ENCODE data around the gene LDLRAD2. TPM values are rescaled to one million over a fixed set of nuclear protein-coding genes. Genes with fewer than 3 reads are reported as not detected.
"Not testable (repeated sequence)": the region's sequence is repeated elsewhere in the genome, so short reads cannot be mapped to it uniquely, and the experiment has no call there.

The LDLRAD2 gene
- total RNA-seq, 1 donor from 2014 or later, result 0.38 TPM

DNA sequence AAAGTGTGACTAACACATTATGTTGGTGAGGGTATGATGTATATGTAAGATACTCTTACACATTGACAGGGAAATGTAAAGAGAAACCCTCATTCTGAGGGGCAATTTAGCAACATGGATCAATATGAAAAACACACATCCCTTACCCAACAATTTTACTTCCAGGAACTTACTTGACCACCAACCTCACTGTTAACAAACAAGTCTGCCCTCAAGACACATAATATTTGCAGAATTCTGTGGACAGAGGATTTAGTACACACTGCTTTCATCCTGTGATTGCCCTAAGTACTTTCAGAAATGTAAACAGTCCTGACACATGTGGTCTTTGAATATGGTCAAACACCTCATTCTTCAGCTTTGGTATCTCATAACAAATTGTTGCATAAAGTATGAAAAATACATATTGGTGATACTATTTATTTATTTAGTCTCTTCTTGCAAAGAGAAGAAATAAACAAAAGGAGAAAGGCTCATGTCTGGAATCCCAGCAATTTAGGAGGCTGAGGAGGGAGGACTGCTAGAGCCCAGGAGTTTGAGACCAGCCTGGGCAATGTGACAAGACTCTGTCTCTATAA lies 36.0 kb upstream of the LDLRAD2 start:
- Histone ChIP-seq H3K27me3 (no peaks in the 10 kb centered on the region), H3K36me3 (no peaks in the 10 kb centered on the region), H3K27ac (no peak overlapping the region), H3K9me3 (no peaks in the 10 kb centered on the region), H3K4me3 (no peak overlapping the region), H3K4me1 (peaks cover 36% of the 10 kb centered on the region)
- DNase-seq (no peak), ATAC-seq (no peak)
- intact Hi-C loops (cut with DNase I), result no loop called here
- TF ChIP-seq, protein P1, sequence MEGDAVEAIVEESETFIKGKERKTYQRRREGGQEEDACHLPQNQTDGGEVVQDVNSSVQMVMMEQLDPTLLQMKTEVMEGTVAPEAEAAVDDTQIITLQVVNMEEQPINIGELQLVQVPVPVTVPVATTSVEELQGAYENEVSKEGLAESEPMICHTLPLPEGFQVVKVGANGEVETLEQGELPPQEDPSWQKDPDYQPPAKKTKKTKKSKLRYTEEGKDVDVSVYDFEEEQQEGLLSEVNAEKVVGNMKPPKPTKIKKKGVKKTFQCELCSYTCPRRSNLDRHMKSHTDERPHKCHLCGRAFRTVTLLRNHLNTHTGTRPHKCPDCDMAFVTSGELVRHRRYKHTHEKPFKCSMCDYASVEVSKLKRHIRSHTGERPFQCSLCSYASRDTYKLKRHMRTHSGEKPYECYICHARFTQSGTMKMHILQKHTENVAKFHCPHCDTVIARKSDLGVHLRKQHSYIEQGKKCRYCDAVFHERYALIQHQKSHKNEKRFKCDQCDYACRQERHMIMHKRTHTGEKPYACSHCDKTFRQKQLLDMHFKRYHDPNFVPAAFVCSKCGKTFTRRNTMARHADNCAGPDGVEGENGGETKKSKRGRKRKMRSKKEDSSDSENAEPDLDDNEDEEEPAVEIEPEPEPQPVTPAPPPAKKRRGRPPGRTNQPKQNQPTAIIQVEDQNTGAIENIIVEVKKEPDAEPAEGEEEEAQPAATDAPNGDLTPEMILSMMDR (IDR thresholded peaks at IDR 0.05), result no peak

DNA sequence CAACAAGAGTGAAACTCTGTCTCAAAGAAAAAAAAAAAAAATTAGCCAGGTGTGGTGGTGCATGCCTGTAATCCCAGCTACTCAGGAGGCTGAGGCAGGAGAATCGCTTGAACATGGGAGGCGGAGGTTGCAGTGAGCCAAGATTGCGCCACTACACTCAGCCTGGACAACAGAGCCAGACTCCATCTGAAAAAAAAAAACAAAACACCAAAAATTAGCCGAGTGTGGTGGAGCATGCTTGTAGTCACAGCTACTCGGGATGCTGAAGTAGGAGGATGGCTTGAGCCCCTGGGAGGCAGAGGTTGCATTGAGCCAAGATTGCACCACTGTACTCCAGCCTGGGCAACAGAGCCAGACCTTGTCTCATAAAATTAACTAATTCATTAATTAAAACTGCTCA lies 35.1 kb upstream of the LDLRAD2 start:
- H3K27me3 ChIP-seq; ATAC-seq; H3K27ac ChIP-seq; H3K36me3 ChIP-seq; H3K9me3 ChIP-seq; H3K4me3 ChIP-seq; intact Hi-C loops (cut with DNase I): not testable (repeated sequence)
- peaks cover 45% of the 10 kb centered on the region for H3K4me1 ChIP-seq
- peak; percentile 1 for DNase-seq

DNA sequence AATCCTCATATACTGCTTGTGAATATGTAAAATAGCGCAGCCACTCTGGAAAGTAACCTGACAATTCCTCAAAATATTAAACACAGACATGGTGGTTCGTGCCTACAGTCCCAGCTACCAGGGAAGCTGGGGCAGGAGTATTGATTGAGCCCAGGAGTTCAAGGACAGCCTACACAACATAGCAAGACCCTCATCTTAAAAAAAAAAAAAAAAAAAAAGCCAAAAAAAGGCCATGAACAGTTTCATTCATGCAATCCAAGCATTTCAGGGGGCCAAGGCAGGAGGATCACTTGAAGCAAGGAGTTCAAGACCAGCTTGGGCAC lies 33.7 kb upstream of the LDLRAD2 start:
- ATAC-seq, result no peak
- intact Hi-C loops (cut with DNase I), result no loop called here
- Histone ChIP-seq H3K4me1 (peaks cover 41% of the 10 kb centered on the region), H3K27me3 (no peaks in the 10 kb centered on the region), H3K9me3 (no peaks in the 10 kb centered on the region), H3K27ac (no peak overlapping the region), H3K36me3 (no peaks in the 10 kb centered on the region), H3K4me3 (no peak overlapping the region)
- TF ChIP-seq, protein P1 (IDR thresholded peaks at IDR 0.05), result no peak
- DNase-seq, result no peak

DNA sequence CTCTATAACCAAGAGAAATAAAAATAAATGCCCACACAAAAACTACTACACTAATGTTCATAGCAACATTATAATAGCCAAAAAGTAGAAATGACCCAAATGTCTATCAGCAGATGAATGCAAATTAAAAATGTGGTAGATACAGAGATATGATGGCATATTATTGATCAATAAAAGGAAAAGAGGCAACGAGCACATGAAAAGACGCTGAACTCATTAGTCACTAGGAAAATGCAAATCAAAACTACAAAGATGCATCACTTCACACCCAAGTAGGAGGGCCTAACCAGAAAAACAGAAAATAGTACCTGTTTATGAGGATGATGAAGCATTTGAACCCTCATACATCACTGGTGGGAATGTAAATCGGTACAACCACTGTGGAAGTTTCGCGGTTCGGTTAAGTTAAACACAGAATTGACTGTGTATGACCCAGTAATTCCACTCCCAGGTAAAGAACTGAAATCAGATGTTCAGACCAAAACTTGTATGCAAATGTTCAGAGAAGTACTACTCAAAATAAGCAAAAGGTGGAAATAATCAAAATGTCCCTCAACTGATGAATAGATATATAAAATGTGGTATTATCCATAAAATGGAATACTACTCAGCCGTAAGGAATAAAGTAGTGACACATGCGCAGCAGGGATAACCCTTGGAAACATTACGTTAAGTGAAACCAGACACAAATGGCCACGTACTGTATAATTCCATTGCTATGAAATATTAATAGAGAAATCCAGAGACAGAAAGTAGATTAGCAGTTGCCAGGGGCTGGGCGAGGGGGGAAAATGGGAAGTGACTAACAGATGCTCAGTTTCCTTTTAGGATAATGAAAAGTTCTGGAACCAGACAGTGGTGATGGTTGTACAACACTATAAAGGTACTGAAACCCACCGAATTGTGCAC lies 32.2 kb upstream of the LDLRAD2 start:
- H3K4me3 ChIP-seq, result no peak overlapping the region
- TF ChIP-seq, protein P1 (IDR thresholded peaks at IDR 0.05), result no peak
- ATAC-seq (no peak), DNase-seq (peak; percentile 12)
- no peak overlapping the region for H3K27ac ChIP-seq
- no peaks in the 10 kb centered on the region for H3K9me3 ChIP-seq
- no peaks in the 10 kb centered on the region for H3K36me3 ChIP-seq
- intact Hi-C loops (cut with DNase I), result no loop called here
- peaks cover 35% of the 10 kb centered on the region for H3K4me1 ChIP-seq
- no peaks in the 10 kb centered on the region for H3K27me3 ChIP-seq

DNA sequence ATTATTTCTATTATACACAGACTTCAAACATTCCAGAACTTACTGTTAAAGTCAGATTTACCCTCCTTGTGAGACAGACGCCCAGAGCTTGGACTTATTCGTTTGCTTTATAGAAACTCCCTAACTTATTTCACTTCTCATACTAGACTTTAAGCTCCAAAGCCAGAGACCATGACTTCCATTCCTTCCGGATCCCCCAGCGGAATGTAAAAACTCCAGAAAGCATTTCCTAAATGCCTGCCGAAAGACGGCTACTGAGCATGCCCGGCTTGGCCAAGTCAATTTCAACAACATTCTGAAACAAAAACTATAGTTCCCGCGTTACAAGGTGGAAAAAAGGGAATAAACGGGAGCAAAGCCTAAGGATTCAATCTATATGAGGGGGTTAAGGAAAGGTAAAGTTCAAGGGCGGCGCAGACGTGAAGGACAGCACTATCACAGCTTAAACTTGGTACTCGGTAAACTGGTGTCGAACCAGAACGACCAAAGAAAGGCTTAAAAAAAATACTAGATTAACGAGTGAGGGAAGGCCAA lies 30.2 kb upstream of the LDLRAD2 start:
- ATAC-seq (no peak), DNase-seq (peak; percentile 40)
- TF ChIP-seq, protein P1 (IDR thresholded peaks at IDR 0.05), result no peak
- H3K4me1 ChIP-seq, result peaks cover 24% of the 10 kb centered on the region
- H3K36me3 ChIP-seq, result no peaks in the 10 kb centered on the region
- intact Hi-C loops (cut with DNase I), result no loop called here
- H3K27me3 ChIP-seq, result no peaks in the 10 kb centered on the region
- H3K9me3 ChIP-seq, result no peaks in the 10 kb centered on the region
- peak overlapping the region; percentile 99 for H3K4me3 ChIP-seq
- H3K27ac ChIP-seq, result peak overlapping the region; percentile 100

DNA sequence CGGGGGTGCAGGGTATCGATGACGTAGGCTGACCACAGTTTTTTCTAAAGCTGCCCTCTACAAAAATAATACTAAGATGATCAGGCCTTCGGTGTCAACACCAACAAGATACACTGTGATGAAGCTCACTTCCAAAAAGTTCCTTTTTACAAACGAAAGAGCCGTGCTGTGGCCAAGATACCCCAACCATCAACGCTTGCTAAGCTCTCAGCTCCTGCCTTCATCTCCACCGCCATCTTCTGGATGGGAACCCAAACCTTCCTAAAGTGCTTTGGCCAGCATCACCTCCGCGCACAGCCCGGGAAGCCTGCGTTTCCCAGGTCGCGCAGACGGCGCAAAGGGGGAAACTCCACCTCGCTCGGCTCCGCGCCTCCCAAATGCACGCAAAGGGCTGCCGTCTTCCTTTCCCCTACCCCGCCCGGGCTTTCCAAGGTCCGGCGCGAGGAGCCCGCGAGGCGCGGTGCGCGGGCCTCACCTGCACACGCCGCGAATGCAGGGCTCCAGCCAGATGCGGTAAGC lies 29.7 kb upstream of the LDLRAD2 start:
- ATAC-seq, result peak; percentile 49
- Histone ChIP-seq H3K4me3 (peak overlapping the region; percentile 99), H3K9me3 (no peaks in the 10 kb centered on the region), H3K27me3 (no peaks in the 10 kb centered on the region), H3K4me1 (peaks cover 24% of the 10 kb centered on the region), H3K36me3 (no peaks in the 10 kb centered on the region), H3K27ac (peak overlapping the region; percentile 100)
- intact Hi-C loops (cut with DNase I), result no loop called here
- TF ChIP-seq, protein P1 (IDR thresholded peaks at IDR 0.05), result peak; percentile 23
- DNase-seq, result no peak

Data from upper lobe of right lung (tissue), 1 donor.